Measurements from ENCODE around the gene SLC43A2.

DNA sequence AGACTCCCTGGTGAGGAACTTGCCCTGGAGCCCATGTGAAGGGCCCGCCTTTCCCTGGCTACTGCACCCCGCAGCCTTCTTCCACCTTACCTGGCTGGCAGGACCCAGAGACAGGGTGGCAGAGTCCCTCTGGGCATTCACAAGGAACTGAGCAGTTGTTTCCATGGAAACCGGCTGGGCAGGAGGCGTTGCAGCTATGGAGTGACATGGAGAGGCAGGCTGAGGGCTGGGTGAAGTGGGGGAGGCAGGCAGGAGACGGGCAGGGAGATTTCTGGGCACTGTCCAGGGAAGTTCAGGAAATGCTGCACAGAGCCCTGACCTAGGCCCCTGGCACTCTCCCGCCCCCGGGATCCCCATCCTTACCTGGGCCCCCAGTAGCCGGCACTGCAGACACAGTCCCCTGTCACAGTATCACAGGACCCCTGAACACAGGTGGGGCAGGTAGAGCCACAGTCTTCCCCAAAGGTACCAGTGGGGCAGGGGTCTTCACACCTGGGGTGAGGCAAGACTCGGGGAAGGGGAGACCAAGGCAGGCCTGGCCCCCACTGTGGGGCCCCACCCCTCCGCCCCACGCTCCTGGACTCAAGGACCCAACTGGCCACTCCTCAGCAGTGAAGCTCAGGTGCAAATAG lies 11.0 kb upstream of the SLC43A2 start:
- TF ChIP-seq, protein P1, sequence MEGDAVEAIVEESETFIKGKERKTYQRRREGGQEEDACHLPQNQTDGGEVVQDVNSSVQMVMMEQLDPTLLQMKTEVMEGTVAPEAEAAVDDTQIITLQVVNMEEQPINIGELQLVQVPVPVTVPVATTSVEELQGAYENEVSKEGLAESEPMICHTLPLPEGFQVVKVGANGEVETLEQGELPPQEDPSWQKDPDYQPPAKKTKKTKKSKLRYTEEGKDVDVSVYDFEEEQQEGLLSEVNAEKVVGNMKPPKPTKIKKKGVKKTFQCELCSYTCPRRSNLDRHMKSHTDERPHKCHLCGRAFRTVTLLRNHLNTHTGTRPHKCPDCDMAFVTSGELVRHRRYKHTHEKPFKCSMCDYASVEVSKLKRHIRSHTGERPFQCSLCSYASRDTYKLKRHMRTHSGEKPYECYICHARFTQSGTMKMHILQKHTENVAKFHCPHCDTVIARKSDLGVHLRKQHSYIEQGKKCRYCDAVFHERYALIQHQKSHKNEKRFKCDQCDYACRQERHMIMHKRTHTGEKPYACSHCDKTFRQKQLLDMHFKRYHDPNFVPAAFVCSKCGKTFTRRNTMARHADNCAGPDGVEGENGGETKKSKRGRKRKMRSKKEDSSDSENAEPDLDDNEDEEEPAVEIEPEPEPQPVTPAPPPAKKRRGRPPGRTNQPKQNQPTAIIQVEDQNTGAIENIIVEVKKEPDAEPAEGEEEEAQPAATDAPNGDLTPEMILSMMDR (optimal IDR thresholded peaks at IDR 0.05 in 1 of 3, IDR thresholded peaks at IDR 0.05 in 1 of 3, conservative IDR thresholded peaks at IDR 0.05 in 1 of 3; ENCODE audit: extremely low read depth in 1 of 3, insufficient read depth in 2 of 3, low read length in 3 of 3): no peak
- TF ChIP-seq EZH2 (IDR thresholded peaks at IDR 0.05; ENCODE audit: low read length): no peak
